ENCODE results near the gene ITPR1.

Gene ITPR1

GRCh38 chr3:4768021-4768420, 274.9 kb downstream of the ITPR1 start:
- TF ChIP-seq SP1 (IDR thresholded peaks at IDR 0.05) (no peak), TARDBP (IDR thresholded peaks at IDR 0.05) (no peak), PKNOX1 (IDR thresholded peaks at IDR 0.05) (no peak), L3MBTL2 (conservative IDR thresholded peaks at IDR 0.05) (no peak), CTBP1 (IDR thresholded peaks at IDR 0.05; ENCODE audit: borderline replicate concordance) (no peak), FOXA1 (IDR thresholded peaks at IDR 0.05) (no peak), ARNT (IDR thresholded peaks at IDR 0.05) (no peak), SUZ12 (IDR thresholded peaks at IDR 0.05) (no peak), ZNF384 (IDR thresholded peaks at IDR 0.05) (no peak), FOXK2 (IDR thresholded peaks at IDR 0.05) (no peak), NFRKB (IDR thresholded peaks at IDR 0.05) (no peak), LEF1 (IDR thresholded peaks at IDR 0.05; ENCODE audit: borderline replicate concordance) (no peak), FOXM1 (IDR thresholded peaks at IDR 0.05; ENCODE audit: borderline replicate concordance) (no peak), BHLHE40 (IDR thresholded peaks at IDR 0.05; ENCODE audit: borderline replicate concordance) (no peak), ELF4 (IDR thresholded peaks at IDR 0.05) (no peak), HDGF (IDR thresholded peaks at IDR 0.05; ENCODE audit: borderline replicate concordance) (no peak)
- ChIA-PET CTCF (no interaction called here), POLR2A (no interaction called here)
- DNase-seq (ENCODE audit: extremely low spot score) = no peak

- POLR2A ChIA-PET = no interaction called here
- TF ChIP-seq CTBP1 (IDR thresholded peaks at IDR 0.05; ENCODE audit: borderline replicate concordance) (no peak), FOXK2 (IDR thresholded peaks at IDR 0.05) (no peak), LEF1 (IDR thresholded peaks at IDR 0.05; ENCODE audit: borderline replicate concordance) (no peak), FOXA1 (IDR thresholded peaks at IDR 0.05) (no peak), TARDBP (IDR thresholded peaks at IDR 0.05) (no peak), ZNF384 (IDR thresholded peaks at IDR 0.05) (no peak), NFRKB (IDR thresholded peaks at IDR 0.05) (no peak), ARNT (IDR thresholded peaks at IDR 0.05) (no peak), HDGF (IDR thresholded peaks at IDR 0.05; ENCODE audit: borderline replicate concordance) (no peak), BHLHE40 (IDR thresholded peaks at IDR 0.05; ENCODE audit: borderline replicate concordance) (no peak), SP1 (IDR thresholded peaks at IDR 0.05) (no peak), SUZ12 (IDR thresholded peaks at IDR 0.05) (no peak)
- CTCF ChIA-PET = no interaction called here
- DNase-seq (ENCODE audit: extremely low spot score) = no peak
Measured at GRCh38 chr3:4768521-4768920, 275.4 kb downstream of the ITPR1 start.

- CTCF ChIA-PET = no interaction called here
- TF ChIP-seq L3MBTL2 (conservative IDR thresholded peaks at IDR 0.05) = no peak
- no peak for TF ChIP-seq LEF1 (IDR thresholded peaks at IDR 0.05; ENCODE audit: borderline replicate concordance)
- TF ChIP-seq BHLHE40 (IDR thresholded peaks at IDR 0.05; ENCODE audit: borderline replicate concordance) = no peak
- no peak for TF ChIP-seq CTBP1 (IDR thresholded peaks at IDR 0.05; ENCODE audit: borderline replicate concordance)
- no peak for TF ChIP-seq SUZ12 (IDR thresholded peaks at IDR 0.05)
- TF ChIP-seq TARDBP (IDR thresholded peaks at IDR 0.05) = no peak
- TF ChIP-seq ARNT (IDR thresholded peaks at IDR 0.05) = no peak
- no peak for TF ChIP-seq ZNF384 (IDR thresholded peaks at IDR 0.05)
- TF ChIP-seq FOXK2 (IDR thresholded peaks at IDR 0.05) = no peak
- TF ChIP-seq HDGF (IDR thresholded peaks at IDR 0.05; ENCODE audit: borderline replicate concordance) = no peak
- no peak for TF ChIP-seq SP1 (IDR thresholded peaks at IDR 0.05)
- TF ChIP-seq FOXA1 (IDR thresholded peaks at IDR 0.05) = no peak
- no peak for TF ChIP-seq ELF4 (IDR thresholded peaks at IDR 0.05)
- no peak for DNase-seq (ENCODE audit: extremely low spot score)
- POLR2A ChIA-PET = no interaction called here
Measured at GRCh38 chr3:4770561-4770960, 277.4 kb downstream of the ITPR1 start.

GRCh38 chr3:4771243-4771642, 278.1 kb downstream of the ITPR1 start:
- no peak for DNase-seq (ENCODE audit: extremely low spot score)
- ChIA-PET CTCF (no interaction called here), POLR2A (interaction anchor here (0.7 kb wide), 1 partner anchor 207 kb away, joined by 3 read pairs; no protein-coding TSS in a partner anchor)
- no peak for TF ChIP-seq CTBP1 (IDR thresholded peaks at IDR 0.05; ENCODE audit: borderline replicate concordance)
- no peak for TF ChIP-seq SUZ12 (IDR thresholded peaks at IDR 0.05)
- TF ChIP-seq L3MBTL2 (conservative IDR thresholded peaks at IDR 0.05) = no peak
- TF ChIP-seq HDGF (IDR thresholded peaks at IDR 0.05; ENCODE audit: borderline replicate concordance) = no peak
- TF ChIP-seq ARNT (IDR thresholded peaks at IDR 0.05) = no peak
- TF ChIP-seq SP1 (IDR thresholded peaks at IDR 0.05) = no peak
- no peak for TF ChIP-seq BHLHE40 (IDR thresholded peaks at IDR 0.05; ENCODE audit: borderline replicate concordance)
- TF ChIP-seq NFRKB (IDR thresholded peaks at IDR 0.05) = no peak
- no peak for TF ChIP-seq ZNF384 (IDR thresholded peaks at IDR 0.05)
- TF ChIP-seq LEF1 (IDR thresholded peaks at IDR 0.05; ENCODE audit: borderline replicate concordance) = no peak
- TF ChIP-seq ELF4 (IDR thresholded peaks at IDR 0.05) = no peak
- TF ChIP-seq FOXK2 (IDR thresholded peaks at IDR 0.05) = no peak

- DNase-seq (ENCODE audit: extremely low spot score) = no peak
- CTCF ChIA-PET = no interaction called here
- TF ChIP-seq SP1 (IDR thresholded peaks at IDR 0.05) = no peak
- no peak for TF ChIP-seq NFRKB (IDR thresholded peaks at IDR 0.05)
- TF ChIP-seq ZNF384 (IDR thresholded peaks at IDR 0.05) = no peak
- no peak for TF ChIP-seq FOXK2 (IDR thresholded peaks at IDR 0.05)
- TF ChIP-seq FOXA1 (IDR thresholded peaks at IDR 0.05) = no peak
- no peak for TF ChIP-seq BHLHE40 (IDR thresholded peaks at IDR 0.05; ENCODE audit: borderline replicate concordance)
- TF ChIP-seq HDGF (IDR thresholded peaks at IDR 0.05; ENCODE audit: borderline replicate concordance) = no peak
- TF ChIP-seq ARNT (IDR thresholded peaks at IDR 0.05) = no peak
- TF ChIP-seq SUZ12 (IDR thresholded peaks at IDR 0.05) = no peak
- no peak for TF ChIP-seq TARDBP (IDR thresholded peaks at IDR 0.05)
- POLR2A ChIA-PET = interaction anchor here (0.6 kb wide), 1 partner anchor 22 kb away, joined by 3 read pairs; no protein-coding TSS in a partner anchor
Measured at GRCh38 chr3:4772171-4772804, 279.1 kb downstream of the ITPR1 start.

- CTCF ChIA-PET = no interaction called here
- POLR2A ChIA-PET = interaction anchor here (0.6 kb wide), 1 partner anchor 22 kb away, joined by 3 read pairs; no protein-coding TSS in a partner anchor
Measured at GRCh38 chr3:4772858-4773257, 279.7 kb downstream of the ITPR1 start.

More at GRCh38 chr3:4772858-4773257, 279.7 kb downstream of the ITPR1 start:
- TF ChIP-seq BHLHE40 (IDR thresholded peaks at IDR 0.05; ENCODE audit: borderline replicate concordance) (no peak), LEF1 (IDR thresholded peaks at IDR 0.05; ENCODE audit: borderline replicate concordance) (no peak), HDGF (IDR thresholded peaks at IDR 0.05; ENCODE audit: borderline replicate concordance) (no peak), L3MBTL2 (conservative IDR thresholded peaks at IDR 0.05) (no peak), SUZ12 (IDR thresholded peaks at IDR 0.05) (no peak), FOXM1 (IDR thresholded peaks at IDR 0.05; ENCODE audit: borderline replicate concordance) (no peak), SP1 (IDR thresholded peaks at IDR 0.05) (no peak), FOXK2 (IDR thresholded peaks at IDR 0.05) (no peak), PKNOX1 (IDR thresholded peaks at IDR 0.05) (no peak), NFRKB (IDR thresholded peaks at IDR 0.05) (no peak)
- no peak for DNase-seq (ENCODE audit: extremely low spot score)

Measured in HEK293T (cell line).